WTC11 (cell line): ENCODE results near the gene APH1A.
A peak's percentile ranks its signal among the peaks of the same experiment; 100 is the strongest.

Experiments used
- ARID4B ChIP-seq: sonication (generic); formaldehyde crosslinking; IDR thresholded peaks from 2 replicates; pipeline ENCODE4 v1.8.0; 2023; ENCODE audit warnings: missing genetic modification reagents, mild to moderate bottlenecking, borderline replicate concordance
- CREB1 ChIP-seq: sonication (generic); formaldehyde crosslinking; IDR thresholded peaks from 2 replicates; pipeline ENCODE4 v1.8.0; 2023; ENCODE audit warnings: mild to moderate bottlenecking, missing genetic modification reagents
- CTCF ChIP-seq: fragments of 200-600 bp; IDR thresholded peaks from 2 replicates; pipeline ENCODE4 v1.8.0; 2022; ENCODE audit warnings: antibody characterized with exemption
- ESRRA ChIP-seq: sonication (generic); formaldehyde crosslinking; IDR thresholded peaks from 2 replicates; pipeline ENCODE4 v1.8.1; 2022; ENCODE audit warnings: mild to moderate bottlenecking, missing genetic modification reagents, borderline replicate concordance
- FOXP1 ChIP-seq: sonication (generic); formaldehyde crosslinking; IDR thresholded peaks from 2 replicates; pipeline ENCODE4 v1.8.0; 2022; ENCODE audit warnings: missing genetic modification reagents, mild to moderate bottlenecking, moderate library complexity, borderline replicate concordance
- TEAD4 ChIP-seq: sonication (generic); formaldehyde crosslinking; IDR thresholded peaks from 2 replicates; pipeline ENCODE4 v1.8.0; 2022; ENCODE audit warnings: mild to moderate bottlenecking, missing genetic modification reagents
- USF2 ChIP-seq: sonication (generic); formaldehyde crosslinking; IDR thresholded peaks from 2 replicates; pipeline ENCODE4 v1.8.1; 2023; ENCODE audit warnings: mild to moderate bottlenecking, missing genetic modification reagents, moderate library complexity
- ZNF232 ChIP-seq: sonication (generic); formaldehyde crosslinking; IDR thresholded peaks from 2 replicates; pipeline ENCODE4 v1.8.0; 2022; ENCODE audit warnings: mild to moderate bottlenecking, missing genetic modification reagents

- TF ChIP-seq CTCF (no peak), CREB1 (CRISPR knock-in tag) (no peak), ARID4B (CRISPR knock-in tag) (peak; percentile 30; the same call in 1 of the 2 replicates), ZNF232 (CRISPR knock-in tag) (peak; percentile 65; the same call in 1 of the 2 replicates), FOXP1 (CRISPR knock-in tag) (no peak), USF2 (peak; percentile 35; the same call in 1 of the 2 replicates), TEAD4 (no peak), ESRRA (CRISPR knock-in tag) (peak; percentile 49; the same call in 1 of the 2 replicates)
Measured at GRCh38 chr1:150234566-150235293, 34.1 kb downstream of the APH1A start.
